HepG2 (cell line): ENCODE data around the gene RBM26. TPM values are rescaled to one million over a fixed set of nuclear protein-coding genes. Genes with fewer than 3 reads are reported as not detected.

ENCODE experiments used
- ATAC-seq: fragments of 200-7000 bp; cut with Tn5 transposase; 3 replicates; pipeline ENCODE4 v1.9.1; 2020; ENCODE audit warnings: mild to moderate bottlenecking, moderate library complexity
- BruUV-seq: library from RNA; stranded (reverse); fragments of 400-500 nt; replicated peaks from 2 replicates; lab custom pipeline; 2021; lab: Mats Ljungman, UMichigan
- CTCF ChIA-PET: fragments of 300-600 bp; formaldehyde crosslinking; extraction: SDS; loops from one replicate; lab custom pipeline; 2021; ENCODE audit warnings: low total read pairs, inconsistent platforms, low intra/inter-chr PET ratio; lab: Yijun Ruan, JAX
- POLR2A ChIA-PET: fragments of 350-600 bp; sonication (Branson Sonifier 250); formaldehyde crosslinking; loops from one replicate; lab custom pipeline; 2020; ENCODE audit warnings: antibody characterized with exemption, inconsistent platforms; lab: Yijun Ruan, JAX
- DNase-seq: peaks from one replicate; pipeline ENCODE4 v3.0.0-alpha.2; 2015; ENCODE audit warnings: low spot score
- FAIRE-seq: peaks from 3 replicates; lab custom pipeline; 2011; peaks lifted over from hg19 to GRCh38; lab: Jason Lieb, UNC
- H2AFZ ChIP-seq: one replicate; pipeline ENCODE4 v1.6.1; 2011; ENCODE audit warnings: low read length, inconsistent platforms
- H3K27ac ChIP-seq: fragments of 300-600 bp; 3 replicates; pipeline ENCODE4 v1.8.0; 2011; ENCODE audit warnings: mixed run types, mild to moderate bottlenecking, mixed read lengths, low read length, inconsistent platforms; ENCODE audit not compliant: insufficient read depth; ENCODE audit errors: extremely low read length
- H3K27me3 ChIP-seq, 2 experiments: fragments of 200-600 bp in 1 of 2; 2 replicates in 1 of 2; 3 replicates in 1 of 2; pipeline versions ENCODE4 v1.6.0 to v1.8.0; 2011; ENCODE audit warnings: low read length in 2 of 2, mild to moderate bottlenecking in 2 of 2, moderate library complexity in 2 of 2, inconsistent platforms in 1 of 2; ENCODE audit not compliant: insufficient read depth in 2 of 2, control insufficient read depth in 1 of 2
- H3K36me3 ChIP-seq, 2 experiments: fragments of 200-600 bp in 1 of 2; replicated peaks in 1 of 2; 2 replicates in 1 of 2; 3 replicates in 1 of 2; pipeline versions ENCODE4 v1.5.1 to v1.8.0; 2011; ENCODE audit warnings: low read length in 2 of 2, inconsistent platforms in 1 of 2; ENCODE audit not compliant: insufficient read depth in 2 of 2, control insufficient read depth in 1 of 2
- H3K4me1 ChIP-seq: 2 replicates; pipeline ENCODE4 v1.5.1; 2012; ENCODE audit warnings: low read length, inconsistent platforms; ENCODE audit not compliant: insufficient read depth
- H3K4me2 ChIP-seq: 2 replicates; pipeline ENCODE4 v1.6.0; 2011; ENCODE audit warnings: low read depth, low read length, inconsistent platforms
- H3K4me3 ChIP-seq, 3 experiments: fragments of 200-600 bp in 1 of 3; sonication (generic), shearing (Covaris generic) in 1 of 3; replicated peaks in 1 of 3; 2 replicates each; pipeline ENCODE4 v1.5.1; 2011 to 2016; ENCODE audit warnings: low read length in 3 of 3, inconsistent platforms in 2 of 3, low read depth in 2 of 3, mild to moderate bottlenecking in 2 of 3, control low read depth in 1 of 3, mixed read lengths in 1 of 3; ENCODE audit not compliant: insufficient read depth in 1 of 3
- H3K79me2 ChIP-seq: one replicate; pipeline ENCODE4 v1.6.1; 2011; ENCODE audit warnings: low read length, inconsistent platforms; ENCODE audit not compliant: insufficient read depth
- H3K9ac ChIP-seq: 2 replicates; pipeline ENCODE4 v1.6.0; 2011; ENCODE audit warnings: mild to moderate bottlenecking, low read depth, low read length, inconsistent platforms; ENCODE audit not compliant: insufficient read depth
- H3K9me3 ChIP-seq: 2 replicates; pipeline ENCODE4 v1.5.1; 2012; ENCODE audit warnings: mild to moderate bottlenecking, low read length
- H4K20me1 ChIP-seq: 2 replicates; pipeline ENCODE4 v1.6.0; 2011; ENCODE audit warnings: inconsistent platforms, mild to moderate bottlenecking, low read length, moderate library complexity; ENCODE audit not compliant: insufficient read depth
- CEBPB ChIP-seq: IDR thresholded peaks from 2 replicates; pipeline ENCODE4 v1.6.1; 2011; ENCODE audit warnings: low read depth, low read length, improper control_type of control experiment, borderline replicate concordance
- SAP130 ChIP-seq: IDR thresholded peaks from 2 replicates; pipeline ENCODE4 v1.6.1; 2016; ENCODE audit warnings: low read depth
- WGBS: methylation state at CpG from one replicate; pipeline ENCODE4 v1.1.6; 2017; ENCODE audit warnings: low lambda C conversion rate; 5-methylcytosine and 5-hydroxymethylcytosine counted together
- in situ Hi-C: cut with HindIII; loops from 2 replicates; pipeline ENCODE4 v1.10.0; 2017; ENCODE audit warnings: low pct_unique_long_range_greater_than_20kb; ENCODE audit not compliant: extremely low pct_ligation_motif_present
- intact Hi-C: fragments of 100-400 bp; cut with micrococcal nuclease; formaldehyde crosslinking; loops from one replicate; pipeline ENCODE4 v1.10.0; 2022; ENCODE audit not compliant: unreplicated experiment
- polyA plus RNA-seq, 8 experiments: library from polyadenylated mRNA; depleted of rRNA in 3 of 8; stranded (reverse) in 7 of 8; unstranded in 1 of 8; fragments of >200 nt; fragmentation: Illumina TruSeq in 4 of 8; extraction: Trizol in 4 of 8; gene quantifications; 2 replicates each; pipeline versions ENCODE4 v1.2.1 to v1.2.3, GENCODE V29; 2011 to 2016; ENCODE audit warnings: low read depth in 4 of 8, missing spikeins in 1 of 8, mixed read lengths in 1 of 8; ENCODE audit not compliant: insufficient read depth in 1 of 8
- total RNA-seq, 5 experiments: library from RNA; depleted of rRNA; stranded (reverse); fragments of >200 nt; fragmentation: Illumina TruSeq; extraction: Trizol; gene quantifications; 2 replicates each; pipeline ENCODE4 v1.2.3, GENCODE V29; 2016; ENCODE audit warnings: low read depth in 1 of 5
- TF ChIP-seq, protein P1 (sequence below): sonication (generic); formaldehyde crosslinking; IDR thresholded peaks from 2 replicates; pipeline ENCODE4 v1.4.0; 2020; ENCODE audit warnings: missing genetic modification reagents, borderline replicate concordance

RBM26 gene
- total and polyA plus RNA-seq, 2 of the 13 experiments (the other 11 are each of a cell fraction or from before 2014, with no cell fraction given) = 19.4 to 34.4 TPM

DNA sequence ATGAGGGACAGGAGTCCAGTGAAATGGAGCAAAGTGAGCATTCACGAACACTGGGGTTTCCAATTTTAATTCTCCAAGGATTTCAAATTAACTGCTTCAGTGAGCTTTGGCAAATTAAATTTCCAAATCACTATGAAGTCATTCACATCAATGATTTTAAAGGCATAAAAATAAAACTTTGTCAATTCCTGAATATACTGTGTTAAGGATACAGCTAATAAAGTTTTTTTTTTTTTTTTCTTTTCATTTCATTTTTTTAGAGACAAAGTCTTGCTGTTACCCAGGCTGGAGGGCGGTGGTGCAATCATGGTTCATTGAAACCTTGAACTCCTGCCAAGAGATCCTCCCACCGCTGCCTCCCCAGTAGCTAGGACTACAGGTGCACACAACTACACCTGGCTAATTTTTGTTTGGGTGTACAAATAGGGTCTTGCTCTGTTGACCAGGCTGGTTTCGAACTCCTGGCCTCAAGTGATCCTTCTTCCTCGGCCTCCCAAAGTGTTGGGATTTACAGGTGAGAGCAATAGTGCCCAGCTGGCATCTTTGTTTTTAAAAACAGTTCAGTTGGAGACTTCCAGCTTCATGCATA is 21.9 kb downstream of the RBM26 start (continued):
- TF ChIP-seq CEBPB (peak; percentile 29; the same call in 1 of the 2 replicates), SAP130 (CRISPR knock-in tag) (no peak)
- TF ChIP-seq, all 625 proteins: peak for 7

DNA sequence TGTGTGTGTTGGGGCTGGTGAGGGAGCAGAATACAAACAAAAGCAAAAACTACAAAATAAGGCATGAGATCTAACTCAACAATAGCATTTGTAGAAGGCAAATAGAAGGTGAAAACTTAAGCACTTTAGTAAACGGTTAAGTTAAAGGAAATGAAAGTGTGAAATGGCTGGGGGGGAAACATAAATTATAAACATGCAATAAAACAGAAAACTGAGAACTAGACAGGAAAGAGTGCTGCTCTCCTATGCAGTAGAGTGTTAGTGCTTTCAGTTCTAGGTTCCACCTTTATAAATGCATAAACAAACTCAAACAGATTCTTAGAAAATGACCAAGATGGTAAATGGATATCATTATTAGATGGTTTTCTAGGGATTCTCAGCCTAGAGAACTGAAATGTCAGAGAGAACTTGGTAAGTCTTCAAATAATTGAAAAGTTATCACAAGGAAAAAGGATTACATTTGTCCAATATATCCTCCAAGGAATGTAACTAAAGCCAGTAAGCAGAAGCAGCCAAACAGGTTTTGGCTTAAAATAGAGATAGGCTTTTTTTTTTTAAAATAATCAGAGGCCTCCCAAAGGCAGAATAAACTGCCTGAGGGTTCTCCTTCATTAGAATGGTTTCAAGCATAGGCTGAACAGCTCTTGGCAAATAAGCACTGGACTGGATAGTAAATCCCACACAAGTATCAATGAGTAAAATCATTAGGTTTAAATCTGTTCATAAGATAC is 23.3 kb downstream of the RBM26 start:
- no TSS peak for BruUV-seq
- TF ChIP-seq, protein P1, sequence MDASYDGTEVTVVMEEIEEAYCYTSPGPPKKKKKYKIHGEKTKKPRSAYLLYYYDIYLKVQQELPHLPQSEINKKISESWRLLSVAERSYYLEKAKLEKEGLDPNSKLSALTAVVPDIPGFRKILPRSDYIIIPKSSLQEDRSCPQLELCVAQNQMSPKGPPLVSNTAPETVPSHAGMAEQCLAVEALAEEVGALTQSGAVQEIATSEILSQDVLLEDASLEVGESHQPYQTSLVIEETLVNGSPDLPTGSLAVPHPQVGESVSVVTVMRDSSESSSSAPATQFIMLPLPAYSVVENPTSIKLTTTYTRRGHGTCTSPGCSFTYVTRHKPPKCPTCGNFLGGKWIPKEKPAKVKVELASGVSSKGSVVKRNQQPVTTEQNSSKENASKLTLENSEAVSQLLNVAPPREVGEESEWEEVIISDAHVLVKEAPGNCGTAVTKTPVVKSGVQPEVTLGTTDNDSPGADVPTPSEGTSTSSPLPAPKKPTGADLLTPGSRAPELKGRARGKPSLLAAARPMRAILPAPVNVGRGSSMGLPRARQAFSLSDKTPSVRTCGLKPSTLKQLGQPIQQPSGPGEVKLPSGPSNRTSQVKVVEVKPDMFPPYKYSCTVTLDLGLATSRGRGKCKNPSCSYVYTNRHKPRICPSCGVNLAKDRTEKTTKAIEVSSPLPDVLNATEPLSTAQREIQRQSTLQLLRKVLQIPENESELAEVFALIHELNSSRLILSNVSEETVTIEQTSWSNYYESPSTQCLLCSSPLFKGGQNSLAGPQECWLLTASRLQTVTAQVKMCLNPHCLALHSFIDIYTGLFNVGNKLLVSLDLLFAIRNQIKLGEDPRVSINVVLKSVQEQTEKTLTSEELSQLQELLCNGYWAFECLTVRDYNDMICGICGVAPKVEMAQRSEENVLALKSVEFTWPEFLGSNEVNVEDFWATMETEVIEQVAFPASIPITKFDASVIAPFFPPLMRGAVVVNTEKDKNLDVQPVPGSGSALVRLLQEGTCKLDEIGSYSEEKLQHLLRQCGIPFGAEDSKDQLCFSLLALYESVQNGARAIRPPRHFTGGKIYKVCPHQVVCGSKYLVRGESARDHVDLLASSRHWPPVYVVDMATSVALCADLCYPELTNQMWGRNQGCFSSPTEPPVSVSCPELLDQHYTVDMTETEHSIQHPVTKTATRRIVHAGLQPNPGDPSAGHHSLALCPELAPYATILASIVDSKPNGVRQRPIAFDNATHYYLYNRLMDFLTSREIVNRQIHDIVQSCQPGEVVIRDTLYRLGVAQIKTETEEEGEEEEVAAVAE (CRISPR knock-in tag) = no peak
- H3K27me3 ChIP-seq = no peaks in the 10 kb centered on the region
- intact Hi-C loops (no loop called here), in situ Hi-C loops (no loop called here)
- H4K20me1 ChIP-seq = peaks cover 26% of the 10 kb centered on the region; the same call in 1 of the 2 replicates
- H3K36me3 ChIP-seq = peaks cover 3 to 9% of the 10 kb centered on the region in 2 experiments; a peak in 2 of 5 replicates
- no peak overlapping the region for H2AFZ ChIP-seq
- no peak overlapping the region for H3K9ac ChIP-seq
- H3K4me1 ChIP-seq = peaks cover 13% of the 10 kb centered on the region
- DNase-seq = no peak
- CTCF ChIA-PET = no interaction called here
- POLR2A ChIA-PET = no interaction called here
- ATAC-seq = no peak
- no peak for FAIRE-seq
- no peak overlapping the region for H3K4me2 ChIP-seq
- H3K4me3 ChIP-seq = no peak overlapping the region
- no peaks in the 10 kb centered on the region for H3K9me3 ChIP-seq
- no peak overlapping the region for H3K27ac ChIP-seq
- WGBS = 79% methylated on average over 1 of the region's 1 CpG
- H3K79me2 ChIP-seq = peaks cover 84% of the 10 kb centered on the region
